Midbrain (tissue), 1 donor: Measurements from ENCODE around the gene IFNA10.
A peak's percentile ranks its signal among the peaks of the same experiment; 100 is the strongest.
"Not testable (repeated sequence)": the region's sequence is repeated elsewhere in the genome, so short reads cannot be mapped to it uniquely, and the experiment has no call there.

ENCODE experiments used
- DNase-seq: peaks from one replicate; lab custom pipeline; 2025; lab: John Stamatoyannopoulos, UW

The IFNA10 gene

GRCh38 chr9:21194867-21195776, 11.8 kb downstream of the IFNA10 start:
- peak; percentile 34 for DNase-seq

GRCh38 chr9:21187487-21187886, 19.5 kb downstream of the IFNA10 start, which contains the start of gene IFNA4:
Gene IFNA4, minus strand, starts transcription at chr9:21187587. Its CDS starts 56 bp downstream, at chr9:21187531.
- DNase-seq: not testable (repeated sequence)

- peak; percentile 3 for DNase-seq
These were observed 23.9 kb downstream of the IFNA10 start for GRCh38 chr9:21182810-21183736.

- no peak for DNase-seq
These were observed 32.3 kb downstream of the IFNA10 start for GRCh38 chr9:21174671-21175070.

GRCh38 chr9:21172156-21172555, 34.8 kb downstream of the IFNA10 start:
- no peak for DNase-seq

- no peak for DNase-seq
These were observed 35.6 kb downstream of the IFNA10 start for GRCh38 chr9:21171351-21171750.

- not testable (repeated sequence) for DNase-seq
These were observed 40.4 kb downstream of the IFNA10 start, which contains the start of gene IFNA21 for GRCh38 chr9:21166560-21166959. Gene IFNA21, minus strand, starts transcription at chr9:21166660. Its CDS starts 48 bp downstream, at chr9:21166612.

- no peak for DNase-seq
These were observed 41.4 kb downstream of the IFNA10 start for GRCh38 chr9:21165516-21165915.

- DNase-seq: no peak
These were observed 46.8 kb downstream of the IFNA10 start for GRCh38 chr9:21160178-21160577.
